ENCODE results near the gene UBE2N. TPM values are rescaled to one million over a fixed set of nuclear protein-coding genes. Genes with fewer than 3 reads are reported as not detected.
A peak's percentile ranks its signal among the peaks of the same experiment; 100 is the strongest.
"Not testable (repeated sequence)": the region's sequence is repeated elsewhere in the genome, so short reads cannot be mapped to it uniquely, and the experiment has no call there.

The UBE2N gene
- total RNA-seq, 1 donor from 2014 or later: 118 TPM

DNA sequence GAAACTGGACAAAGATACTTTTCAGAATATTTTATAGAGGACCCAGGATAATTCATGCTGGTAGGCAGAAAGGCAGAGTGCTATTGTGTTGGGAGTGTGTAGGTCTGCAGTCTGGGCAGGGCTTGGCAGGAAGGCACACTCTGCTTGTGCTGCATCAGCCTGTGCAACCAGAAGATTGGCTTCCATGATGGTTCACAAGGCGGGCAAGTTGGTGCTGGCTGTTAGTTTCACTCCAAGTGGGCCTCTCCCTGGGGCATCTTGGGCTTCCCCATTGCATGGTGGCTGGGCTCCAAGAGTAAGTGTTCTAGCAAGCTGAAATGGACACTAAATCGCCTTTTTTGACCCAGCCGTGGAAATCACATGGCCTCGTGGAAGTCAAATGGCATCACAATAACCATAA lies 1.8 kb upstream of the UBE2N start:
- DNase-seq (ENCODE audit: low read depth in 2 of 2): no peak

DNA sequence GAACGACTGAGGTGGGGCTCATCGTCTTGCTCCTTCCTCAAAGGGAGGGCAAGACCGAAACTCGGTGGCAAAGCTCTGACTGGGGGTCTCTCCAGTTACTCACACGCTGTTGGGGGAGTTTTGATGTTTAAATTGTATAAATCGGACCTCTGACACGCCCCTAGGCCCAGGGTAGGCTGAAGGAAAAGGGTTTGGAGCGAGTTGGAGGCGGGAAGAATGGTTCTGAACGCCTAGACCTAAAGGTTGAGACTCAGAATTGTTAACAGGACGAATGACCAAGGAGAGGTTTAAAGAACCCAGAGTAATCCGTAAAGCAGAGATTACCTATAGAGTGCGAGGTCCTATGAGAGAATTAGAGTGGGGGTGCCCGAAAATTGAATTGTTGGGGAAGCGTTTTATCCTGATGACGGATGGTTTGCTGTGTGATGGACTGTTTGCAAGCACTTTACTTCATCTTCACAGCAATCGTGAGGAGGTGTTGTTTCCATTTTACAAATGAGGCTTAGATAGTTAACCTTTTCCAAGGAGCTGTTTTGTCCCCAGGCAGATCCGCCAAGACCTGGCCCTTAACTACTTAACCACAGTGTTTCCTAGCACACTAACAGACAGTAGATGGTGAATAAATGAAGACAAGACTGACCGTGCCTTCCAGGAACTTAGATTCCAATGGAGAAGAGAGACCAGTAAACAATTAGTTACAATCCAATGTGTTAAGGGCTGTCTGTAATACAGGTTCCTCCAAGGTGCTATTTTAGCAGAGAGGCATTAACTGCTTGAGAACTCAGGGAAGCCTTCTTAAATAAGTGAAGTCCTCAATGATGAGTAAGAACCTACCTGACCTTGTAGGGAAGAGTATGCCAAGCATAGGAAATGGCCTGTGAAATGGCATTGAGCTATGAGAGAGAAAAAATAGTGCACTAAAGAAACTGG lies 929 bp upstream of the UBE2N start:
- DNase-seq (ENCODE audit: low read depth in 2 of 2): no peak

DNA sequence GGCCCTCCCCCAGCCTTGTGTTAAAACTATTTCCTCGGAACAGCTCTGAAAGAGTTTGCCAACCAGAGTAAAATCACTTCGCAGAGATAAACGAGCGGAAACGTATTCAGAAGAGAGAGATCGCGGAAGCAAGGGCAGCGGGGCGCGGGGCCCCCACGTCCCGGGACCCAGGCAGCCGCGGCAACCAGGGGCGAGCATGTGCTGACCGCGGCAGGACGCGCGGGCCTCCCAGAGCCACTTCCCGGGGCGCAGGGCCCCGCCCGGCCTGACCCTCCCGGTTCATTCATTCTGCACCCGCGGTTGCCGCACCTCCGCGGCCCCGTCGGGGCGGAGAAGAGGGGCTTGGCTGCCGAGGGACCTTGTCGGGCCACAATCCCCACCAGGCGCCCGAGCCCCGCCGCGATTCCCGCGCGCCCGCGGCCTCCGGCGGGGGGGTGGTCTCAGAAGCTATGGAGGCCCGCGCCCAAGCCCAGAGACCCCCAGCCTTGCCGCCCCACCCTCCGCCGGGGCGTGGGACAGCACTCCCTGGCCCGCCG lies 598 bp downstream of the UBE2N start:
- peak; percentile 41 to 45 for DNase-seq (ENCODE audit: low read depth in 2 of 2)

DNA sequence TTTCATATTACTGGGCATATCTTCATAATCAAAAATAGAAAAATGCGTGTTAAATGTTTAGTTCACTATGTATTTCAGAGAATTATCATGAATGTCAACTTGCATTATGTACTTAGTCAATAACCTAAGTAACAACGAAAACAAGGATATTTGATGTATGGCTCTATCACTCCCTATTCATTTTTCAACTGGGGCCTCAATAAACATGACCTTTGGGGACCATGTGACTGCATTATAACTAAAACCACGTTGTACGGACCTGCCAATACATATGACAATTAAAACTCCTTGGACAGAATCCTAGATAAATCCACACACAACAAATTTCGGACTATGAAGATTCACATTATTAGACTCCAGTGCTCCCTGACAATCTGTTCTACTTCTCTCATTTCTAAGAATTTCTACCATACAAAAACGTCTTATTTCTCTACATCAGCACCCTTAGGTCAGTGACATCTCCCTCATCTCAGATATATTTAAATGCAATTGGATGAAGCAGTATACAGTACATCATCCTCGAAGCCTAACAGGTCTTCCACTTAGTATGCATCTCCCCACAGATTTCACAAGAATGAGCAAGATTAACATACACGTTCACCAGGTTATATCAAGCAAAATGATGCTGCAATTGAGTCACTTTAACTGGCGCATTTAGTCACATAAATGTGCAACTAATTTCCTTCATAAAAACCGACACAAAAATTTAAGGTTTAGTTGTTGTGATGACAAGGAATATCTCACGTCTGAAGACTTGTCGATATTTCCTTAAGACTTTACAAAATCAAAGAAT lies 1.5 kb downstream of the UBE2N start:
- peak in 1 of 2 donors; percentile 19 for DNase-seq (ENCODE audit: low read depth in 2 of 2)

DNA sequence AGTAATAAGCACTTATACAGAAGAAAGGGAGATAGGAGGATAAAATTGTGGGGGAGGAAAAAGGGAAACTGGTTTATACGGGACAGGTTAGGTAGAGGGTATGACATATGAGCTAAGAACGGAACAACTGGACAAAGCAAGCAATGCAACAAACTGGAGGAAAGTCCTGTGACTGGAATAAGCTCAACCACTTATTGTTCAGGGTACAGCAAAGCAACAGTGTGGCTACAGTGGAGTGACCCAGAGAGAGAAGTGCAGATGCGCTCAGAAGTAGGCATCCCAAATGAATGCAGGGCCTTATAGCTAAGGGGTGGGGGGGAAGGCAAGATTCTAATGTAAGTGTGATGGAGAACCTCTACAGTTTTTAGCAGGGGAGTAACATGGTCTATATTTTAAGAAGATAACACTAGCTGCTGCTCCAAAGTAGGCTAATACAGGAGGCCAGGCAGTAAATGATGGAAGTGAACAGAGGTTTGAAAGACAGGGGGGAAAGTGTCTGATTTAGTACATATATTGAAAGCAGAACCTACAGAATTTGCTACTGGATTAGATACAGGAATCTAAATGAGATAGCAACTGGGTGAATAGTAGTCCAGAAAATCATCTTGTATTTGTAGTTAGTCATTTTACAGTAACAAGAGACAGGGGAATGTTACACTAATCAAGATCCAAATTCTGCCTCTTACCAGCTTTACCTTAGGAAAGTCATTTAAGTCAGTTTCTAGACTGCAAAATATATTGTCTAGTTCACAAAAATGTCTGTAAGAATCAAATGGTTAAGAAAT lies 3.3 kb downstream of the UBE2N start:
- no peak for DNase-seq (ENCODE audit: low read depth in 2 of 2)

DNA sequence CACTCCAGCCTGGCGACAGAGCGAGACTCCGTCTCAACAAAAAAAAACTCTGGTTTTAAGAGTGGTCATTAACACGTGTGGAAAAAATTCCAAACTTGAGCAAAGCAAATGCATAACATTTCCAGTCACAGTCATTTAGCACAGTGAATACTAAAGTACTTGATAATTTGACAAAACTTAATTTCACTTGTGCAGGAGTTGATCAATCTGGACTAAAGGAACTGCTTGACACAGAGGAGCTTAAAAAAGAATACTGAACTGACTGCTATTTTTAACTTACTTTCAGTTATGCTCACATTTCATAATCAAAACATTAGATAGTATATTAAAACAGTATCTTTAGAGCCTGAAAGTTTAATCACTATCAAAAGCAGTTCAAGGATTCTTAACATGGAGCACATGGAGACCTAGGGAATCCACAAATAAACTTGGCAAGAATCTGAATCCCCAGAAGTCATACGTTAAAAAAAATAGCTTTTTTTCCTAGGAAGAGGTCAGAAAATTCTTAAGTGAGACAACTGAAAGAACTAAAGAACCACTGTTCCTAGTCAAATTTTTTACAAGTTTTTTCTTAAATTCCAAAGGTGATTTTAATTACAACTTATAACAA lies 7.4 kb downstream of the UBE2N start:
- DNase-seq (ENCODE audit: low read depth in 2 of 2): no peak

DNA sequence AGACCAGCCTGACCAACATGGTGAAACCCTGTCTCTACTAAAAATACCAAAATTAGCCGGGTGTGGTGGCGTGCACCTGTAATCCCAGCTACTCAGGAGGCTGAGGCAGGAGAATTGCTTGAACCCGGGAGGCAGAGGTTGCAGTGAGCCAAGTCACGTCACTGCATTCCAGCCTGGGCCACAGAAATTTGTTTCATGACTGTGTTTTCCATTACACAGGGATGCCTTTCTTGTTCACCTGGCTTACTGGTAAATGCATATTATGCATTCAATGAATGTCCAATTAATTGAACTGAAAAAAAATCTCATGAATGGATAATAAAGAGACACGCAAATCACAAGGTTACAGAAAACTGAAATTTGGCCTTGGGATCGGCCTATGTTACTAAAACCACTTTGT lies 9.7 kb downstream of the UBE2N start:
- not testable (repeated sequence) for DNase-seq (ENCODE audit: low read depth in 2 of 2)

DNA sequence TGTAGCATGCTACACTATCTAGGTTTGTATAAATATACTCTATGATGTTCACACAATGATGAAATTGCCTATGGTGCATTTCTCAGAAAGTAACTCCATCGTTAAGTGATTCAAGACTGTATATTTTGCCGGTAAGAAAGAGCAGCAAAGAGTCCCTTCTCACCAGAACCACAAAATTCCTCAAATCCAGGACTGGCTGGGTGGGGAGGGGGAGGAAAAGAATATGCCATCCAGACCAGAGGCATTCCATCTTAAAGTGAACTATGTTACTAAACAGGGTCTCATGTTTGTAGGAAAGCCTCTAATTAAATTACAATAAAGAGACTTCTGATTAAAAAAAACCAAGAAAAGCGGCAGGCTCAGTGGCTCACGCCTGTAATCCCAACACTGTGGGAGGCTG lies 11.5 kb downstream of the UBE2N start:
- no peak for DNase-seq (ENCODE audit: low read depth in 2 of 2)

DNA sequence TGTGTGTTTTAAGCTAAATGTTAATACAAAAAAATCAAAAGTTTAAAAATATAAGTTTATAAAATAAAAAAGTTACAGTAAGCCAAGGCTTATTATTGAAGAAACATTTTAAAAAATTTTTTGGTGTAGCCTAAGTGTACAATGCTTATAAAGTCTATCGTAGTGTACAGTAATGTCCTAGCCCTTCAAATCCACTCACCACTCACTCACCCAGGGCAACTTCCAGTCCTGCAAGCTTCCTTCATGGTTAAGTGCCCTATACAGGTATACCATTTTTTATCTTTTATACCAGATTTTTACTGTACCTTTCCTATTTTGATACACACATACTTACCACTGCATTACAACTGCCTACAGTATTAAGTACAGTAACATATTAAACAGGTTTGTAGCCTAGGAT lies 11.9 kb downstream of the UBE2N start:
- DNase-seq (ENCODE audit: low read depth in 2 of 2): no peak

DNA sequence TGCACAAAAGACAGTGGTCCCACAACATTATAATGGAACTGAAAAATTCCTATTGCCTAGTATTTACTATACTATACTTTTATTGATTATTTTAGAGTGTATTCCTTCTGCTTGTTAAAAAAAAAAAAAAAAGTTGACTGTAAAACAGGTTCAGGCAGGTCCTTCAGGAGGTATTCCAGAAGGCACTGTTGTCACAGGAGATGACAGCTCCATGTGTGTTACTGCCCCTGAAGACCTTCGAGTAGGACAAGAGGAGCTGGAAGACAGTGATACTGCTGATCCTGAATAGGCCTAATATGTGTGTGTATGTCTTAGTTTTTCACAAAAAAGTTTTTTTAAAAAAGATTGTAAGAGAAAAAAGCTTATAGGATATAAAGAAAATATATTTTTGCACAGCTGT lies 12.3 kb downstream of the UBE2N start:
- DNase-seq (ENCODE audit: low read depth in 2 of 2): no peak

DNA sequence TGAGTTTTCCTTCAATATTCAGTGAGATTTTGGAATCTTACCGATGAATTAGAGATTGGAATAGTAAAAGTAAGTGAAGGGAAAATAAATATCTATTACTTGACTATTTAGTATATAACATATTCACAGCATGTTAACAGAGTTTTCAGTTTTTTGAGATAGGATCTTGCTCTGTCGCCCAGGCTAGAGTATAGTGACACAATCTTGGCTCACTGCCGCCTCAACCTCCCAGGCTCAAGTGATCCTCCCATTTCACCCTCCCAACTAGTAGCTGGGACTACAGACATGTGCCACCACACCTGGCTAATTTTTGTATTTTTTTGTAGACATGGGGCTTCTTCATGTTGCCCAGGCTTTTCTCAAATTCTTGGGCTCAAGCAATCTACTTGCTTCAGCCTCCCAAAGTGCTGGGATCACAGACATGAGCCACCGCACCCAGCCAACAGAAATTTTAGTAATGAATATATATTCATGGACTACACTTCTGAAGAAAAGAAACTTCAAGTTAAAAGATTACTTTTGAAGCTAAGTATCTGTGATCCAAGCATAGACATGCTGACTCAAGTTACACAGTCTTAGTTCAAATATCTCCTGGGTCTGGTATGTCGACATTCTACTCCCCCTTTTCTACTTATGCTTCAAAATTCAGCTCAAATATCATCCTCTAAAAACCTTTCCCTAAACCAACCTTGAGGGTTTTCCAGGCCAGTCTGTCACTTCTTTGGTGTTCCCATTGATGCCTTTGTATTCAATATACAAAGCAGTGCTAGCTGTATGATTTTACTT lies 13.8 kb downstream of the UBE2N start:
- no peak for DNase-seq (ENCODE audit: low read depth in 2 of 2)

DNA sequence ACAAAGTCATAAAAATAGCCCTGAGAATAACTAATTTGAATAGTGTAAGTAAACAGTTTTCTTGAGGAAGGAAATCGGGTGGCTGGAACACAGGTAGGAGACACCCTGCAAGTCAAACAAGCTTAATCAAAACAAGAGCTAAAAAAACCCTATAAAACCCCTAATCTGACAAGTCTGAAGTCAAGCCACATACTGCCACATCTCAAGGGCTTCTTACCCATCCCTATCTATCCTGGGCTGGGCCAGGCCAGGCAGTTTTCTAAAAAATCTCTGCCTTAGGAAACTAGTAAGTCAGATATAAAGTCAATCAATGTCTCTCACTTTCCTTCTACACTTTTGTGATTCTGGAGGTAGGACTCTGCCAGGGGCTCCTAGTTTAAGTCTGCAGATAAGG lies 15.3 kb downstream of the UBE2N start:
- no peak for DNase-seq (ENCODE audit: low read depth in 2 of 2)

DNA sequence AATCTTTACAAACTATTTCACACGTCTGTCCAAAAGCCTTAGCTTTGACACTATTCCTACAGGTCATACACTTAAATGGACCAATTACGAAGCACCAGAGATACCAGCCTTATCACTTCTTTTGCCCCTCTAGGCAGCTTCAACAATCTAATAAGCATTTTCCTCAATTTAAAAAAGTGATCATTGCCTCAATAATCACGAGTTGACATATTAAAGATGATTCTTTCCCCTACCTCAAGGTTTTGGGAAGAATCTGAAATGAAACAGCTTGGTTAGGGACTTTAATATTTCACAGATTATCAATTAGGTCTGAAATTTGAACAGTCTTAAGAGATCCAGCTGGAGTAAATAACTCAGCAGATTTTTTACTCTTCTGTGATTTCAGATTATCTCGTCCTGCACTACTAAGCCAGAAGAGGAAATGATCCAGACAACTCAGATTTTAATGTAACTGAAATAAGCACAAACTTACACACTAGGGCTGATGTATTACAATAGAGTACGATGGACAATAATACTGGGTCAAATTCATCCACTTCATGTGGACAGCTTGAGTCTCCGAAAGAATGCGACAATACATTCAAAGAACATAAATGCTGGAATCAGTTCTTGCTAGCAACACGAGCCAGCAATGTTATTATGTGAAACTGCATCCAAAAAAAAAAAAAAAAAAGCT lies 15.9 kb downstream of the UBE2N start:
- no peak for DNase-seq (ENCODE audit: low read depth in 2 of 2)

DNA sequence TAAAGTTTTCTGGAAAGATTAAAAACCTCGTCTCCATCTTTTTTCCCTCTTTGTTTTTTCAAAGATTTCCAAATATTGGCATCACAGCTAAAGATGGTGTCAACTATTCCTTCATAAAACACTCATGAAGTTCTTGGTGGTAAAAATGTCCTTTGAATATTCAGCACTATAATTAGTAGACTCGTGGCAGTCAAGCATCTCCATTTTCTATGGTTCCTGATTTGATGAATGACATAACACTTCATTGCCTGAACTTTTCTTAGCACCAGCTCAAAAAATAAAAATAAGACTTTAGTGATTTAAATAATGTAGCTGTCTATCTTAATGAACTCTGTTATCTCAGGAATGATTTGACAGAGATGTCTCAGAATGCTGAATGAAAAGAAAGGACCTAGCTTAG lies 19.7 kb downstream of the UBE2N start:
- DNase-seq (ENCODE audit: low read depth in 2 of 2): no peak

DNA sequence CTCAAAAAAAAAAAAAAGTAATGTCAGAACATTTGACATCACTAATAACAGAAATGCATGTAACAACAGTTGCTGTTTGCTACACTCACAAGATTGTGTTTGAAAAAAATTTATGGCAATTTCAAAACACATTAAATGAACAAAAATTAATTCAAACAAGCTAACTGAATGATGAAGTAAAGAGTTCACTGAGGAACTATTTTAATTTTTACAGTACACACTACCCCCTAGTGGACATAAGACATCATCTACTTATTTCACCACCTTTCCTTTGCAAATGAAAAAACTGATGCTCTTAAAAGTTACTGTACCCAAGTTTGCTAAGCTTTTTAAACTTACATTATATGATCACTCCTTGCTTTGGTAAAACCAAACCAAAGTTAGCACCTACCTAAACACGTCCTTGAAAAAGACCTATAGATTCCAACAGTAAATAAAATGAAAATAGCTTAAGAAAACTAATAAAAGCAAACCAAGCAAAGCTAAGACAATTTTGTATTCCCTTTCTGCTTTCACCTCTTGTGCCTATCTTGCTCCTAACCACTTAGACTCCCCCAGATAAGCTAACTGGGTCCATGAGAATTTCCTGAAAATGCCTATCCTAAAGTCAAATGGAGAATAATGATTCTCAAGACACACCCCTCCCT lies 22.2 kb downstream of the UBE2N start:
- peak; percentile 79 to 82 for DNase-seq (ENCODE audit: low read depth in 2 of 2)

DNA sequence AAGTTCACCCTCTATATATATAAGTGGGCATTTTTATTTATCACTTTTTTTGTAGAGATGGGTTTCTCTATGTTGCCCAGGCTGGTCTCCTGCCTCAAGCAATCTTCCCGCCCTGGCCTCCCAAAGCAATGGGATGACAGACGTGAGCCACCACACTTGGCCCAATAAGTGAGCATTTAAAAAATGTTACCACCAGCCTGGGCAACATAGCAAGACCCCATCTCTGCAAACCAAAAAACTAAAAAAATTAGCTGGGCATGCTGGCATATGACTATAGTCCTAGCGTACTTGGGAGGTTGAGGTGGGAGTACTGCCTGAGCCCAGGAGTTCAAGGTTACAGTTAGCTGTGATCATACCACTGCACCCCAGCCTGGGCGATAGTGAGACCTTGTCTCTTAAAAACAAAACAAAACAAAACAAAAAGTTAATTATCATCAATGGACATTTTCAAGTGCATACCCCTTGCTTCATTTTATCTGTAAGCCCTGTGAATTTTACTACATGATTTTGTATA lies 23.7 kb downstream of the UBE2N start:
- DNase-seq (ENCODE audit: low read depth in 2 of 2): no peak

DNA sequence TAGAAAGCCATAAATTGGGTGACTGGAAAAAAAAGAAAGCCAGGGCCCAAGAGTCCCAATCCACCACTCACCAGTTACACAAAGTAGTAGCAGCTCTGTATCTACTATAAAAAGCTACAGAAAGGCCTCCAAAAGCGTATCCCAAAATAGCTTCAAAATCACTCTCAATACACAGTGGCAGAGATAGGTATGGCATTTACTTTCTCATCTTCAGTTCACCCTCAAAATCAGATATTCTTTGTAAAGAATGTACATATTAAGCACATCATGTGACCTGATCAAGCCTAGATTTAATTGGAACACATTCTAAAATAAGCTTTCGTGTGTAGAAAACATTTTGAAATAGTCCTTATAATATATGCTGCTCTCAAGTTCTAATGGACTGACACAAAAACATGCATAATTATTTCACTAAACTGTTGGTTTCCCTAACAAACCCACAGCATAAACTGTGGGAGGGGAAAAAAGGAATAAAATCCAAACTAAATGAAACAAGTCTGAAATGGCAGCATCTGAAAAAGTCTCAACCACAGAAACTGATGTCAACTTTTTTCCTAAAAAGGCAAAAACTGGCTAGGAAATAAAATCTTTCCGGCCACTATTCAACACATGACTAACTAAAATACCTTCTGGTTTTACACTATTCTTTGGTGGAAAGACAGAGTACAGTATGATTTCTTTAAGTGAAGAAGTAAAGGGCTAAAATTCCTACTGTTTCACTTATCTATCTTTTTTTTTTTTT lies 25.9 kb downstream of the UBE2N start:
- peak in 1 of 2 donors; percentile 60 for DNase-seq (ENCODE audit: low read depth in 2 of 2)

DNA sequence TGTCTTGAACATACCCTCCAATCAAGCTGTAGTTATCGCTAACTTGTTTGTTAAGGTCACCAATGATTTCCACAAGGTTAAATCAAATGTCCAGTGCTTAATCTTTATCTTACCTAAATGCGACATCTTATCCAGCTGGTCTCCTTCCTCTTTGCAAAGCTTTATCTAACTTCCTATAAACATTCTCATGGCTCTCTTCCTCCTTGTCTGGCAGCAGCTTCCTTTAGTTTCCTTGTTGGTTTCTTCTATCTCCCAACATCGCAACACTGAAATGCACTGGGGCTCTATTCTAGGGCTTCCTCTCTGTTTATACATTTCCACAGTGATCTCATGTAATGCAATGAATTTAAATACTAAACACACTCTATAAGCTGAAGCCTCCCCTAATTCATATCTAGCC lies 28.7 kb downstream of the UBE2N start:
- DNase-seq (ENCODE audit: low read depth in 2 of 2): peak in 1 of 2 donors; percentile 41

All from lung microvascular endothelial cell (primary cell).